Gastrocnemius medialis (tissue), 4 donors: ENCODE measurements around the gene DBP.

Source experiments
- POLR2A ChIP-seq, 2 donors: fragments of 450-650 bp; IDR thresholded peaks; one replicate each; pipeline ENCODE4 v1.6.1; 2017; ENCODE audit warnings: antibody characterized with exemption in 2 of 2, mild to moderate bottlenecking in 2 of 2, moderate library complexity in 2 of 2
- TF ChIP-seq, protein P1 (sequence below), 5 experiments: fragments of 450-650 bp in 3 of 5; fragments of 200-600 bp in 2 of 5; sonication (generic) in 2 of 5; IDR thresholded peaks in 4 of 5; conservative IDR thresholded peaks in 1 of 5; 1 replicate in 4 of 5; 2 replicates in 1 of 5; pipeline ENCODE4 v1.5.1; 2016 to 2019; ENCODE audit warnings: antibody characterized with exemption in 5 of 5, mild to moderate bottlenecking in 3 of 5, moderate library complexity in 3 of 5

DNA sequence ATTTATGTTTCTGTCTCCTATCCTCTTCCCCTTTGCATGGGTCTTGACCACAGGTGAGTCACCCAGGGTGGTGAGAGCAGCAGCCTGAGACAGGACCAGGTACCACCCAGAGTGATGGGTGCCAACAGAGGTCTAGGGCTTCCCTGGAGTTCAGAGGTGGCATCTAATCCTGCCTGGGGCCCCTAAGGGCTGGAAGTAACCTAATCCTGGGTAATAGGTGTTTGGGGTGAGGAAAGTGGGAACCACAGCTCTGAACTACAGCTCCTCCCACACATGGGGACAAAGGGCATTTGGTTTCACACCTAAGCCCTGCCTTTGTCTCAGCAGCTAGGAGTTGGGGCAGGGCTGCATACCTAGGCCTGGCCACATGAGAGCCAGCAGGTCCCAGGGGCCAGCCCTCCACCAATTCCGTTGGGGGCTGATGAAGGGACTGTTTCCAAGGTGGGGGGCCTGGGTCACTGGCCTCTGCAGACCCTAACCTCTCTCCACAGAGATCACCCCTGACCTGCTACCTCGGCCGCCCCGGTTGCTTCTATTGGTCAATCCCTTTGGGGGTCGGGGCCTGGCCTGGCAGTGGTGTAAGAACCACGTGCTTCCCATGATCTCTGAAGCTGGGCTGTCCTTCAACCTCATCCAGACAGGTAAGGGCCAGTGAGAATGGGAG, 9.8 kb downstream of the DBP start:
- TF ChIP-seq, protein P1, sequence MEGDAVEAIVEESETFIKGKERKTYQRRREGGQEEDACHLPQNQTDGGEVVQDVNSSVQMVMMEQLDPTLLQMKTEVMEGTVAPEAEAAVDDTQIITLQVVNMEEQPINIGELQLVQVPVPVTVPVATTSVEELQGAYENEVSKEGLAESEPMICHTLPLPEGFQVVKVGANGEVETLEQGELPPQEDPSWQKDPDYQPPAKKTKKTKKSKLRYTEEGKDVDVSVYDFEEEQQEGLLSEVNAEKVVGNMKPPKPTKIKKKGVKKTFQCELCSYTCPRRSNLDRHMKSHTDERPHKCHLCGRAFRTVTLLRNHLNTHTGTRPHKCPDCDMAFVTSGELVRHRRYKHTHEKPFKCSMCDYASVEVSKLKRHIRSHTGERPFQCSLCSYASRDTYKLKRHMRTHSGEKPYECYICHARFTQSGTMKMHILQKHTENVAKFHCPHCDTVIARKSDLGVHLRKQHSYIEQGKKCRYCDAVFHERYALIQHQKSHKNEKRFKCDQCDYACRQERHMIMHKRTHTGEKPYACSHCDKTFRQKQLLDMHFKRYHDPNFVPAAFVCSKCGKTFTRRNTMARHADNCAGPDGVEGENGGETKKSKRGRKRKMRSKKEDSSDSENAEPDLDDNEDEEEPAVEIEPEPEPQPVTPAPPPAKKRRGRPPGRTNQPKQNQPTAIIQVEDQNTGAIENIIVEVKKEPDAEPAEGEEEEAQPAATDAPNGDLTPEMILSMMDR (IDR thresholded peaks at IDR 0.05 in 4 of 5, conservative IDR thresholded peaks at IDR 0.05 in 1 of 5) = no peak
- no peak for TF ChIP-seq POLR2A (IDR thresholded peaks at IDR 0.05)
